ENCODE measurements around the gene RHNO1. TPM values are rescaled to one million over a fixed set of nuclear protein-coding genes. Genes with fewer than 3 reads are reported as not detected.

Gene RHNO1
- total RNA-seq, 1 experiment from 2014 or later: 37.7 TPM

- ChIA-PET CTCF (interaction anchor here (0.6 kb wide), 2 partner anchors 9 to 21 kb away, joined by 3 read pairs; no protein-coding TSS in a partner anchor), POLR2A (no interaction called here)
- no peaks in the 10 kb centered on the region for H3K27me3 ChIP-seq (ENCODE audit: control insufficient read depth, insufficient read depth, low read length)
- ATAC-seq (no peak), DNase-seq (ENCODE audit: low read depth, low spot score) (no peak)
- TF ChIP-seq TCF7L2 (IDR thresholded peaks at IDR 0.05; ENCODE audit: low read depth, low read length) (no peak), POLR2AphosphoS5 (IDR thresholded peaks at IDR 0.05; ENCODE audit: low read depth, low read length) (no peak), SIN3A (IDR thresholded peaks at IDR 0.05; ENCODE audit: borderline replicate concordance, insufficient read depth, low read depth, low read length) (no peak)
- TF ChIP-seq, protein P1, sequence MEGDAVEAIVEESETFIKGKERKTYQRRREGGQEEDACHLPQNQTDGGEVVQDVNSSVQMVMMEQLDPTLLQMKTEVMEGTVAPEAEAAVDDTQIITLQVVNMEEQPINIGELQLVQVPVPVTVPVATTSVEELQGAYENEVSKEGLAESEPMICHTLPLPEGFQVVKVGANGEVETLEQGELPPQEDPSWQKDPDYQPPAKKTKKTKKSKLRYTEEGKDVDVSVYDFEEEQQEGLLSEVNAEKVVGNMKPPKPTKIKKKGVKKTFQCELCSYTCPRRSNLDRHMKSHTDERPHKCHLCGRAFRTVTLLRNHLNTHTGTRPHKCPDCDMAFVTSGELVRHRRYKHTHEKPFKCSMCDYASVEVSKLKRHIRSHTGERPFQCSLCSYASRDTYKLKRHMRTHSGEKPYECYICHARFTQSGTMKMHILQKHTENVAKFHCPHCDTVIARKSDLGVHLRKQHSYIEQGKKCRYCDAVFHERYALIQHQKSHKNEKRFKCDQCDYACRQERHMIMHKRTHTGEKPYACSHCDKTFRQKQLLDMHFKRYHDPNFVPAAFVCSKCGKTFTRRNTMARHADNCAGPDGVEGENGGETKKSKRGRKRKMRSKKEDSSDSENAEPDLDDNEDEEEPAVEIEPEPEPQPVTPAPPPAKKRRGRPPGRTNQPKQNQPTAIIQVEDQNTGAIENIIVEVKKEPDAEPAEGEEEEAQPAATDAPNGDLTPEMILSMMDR (IDR thresholded peaks at IDR 0.05): no peak
- TF ChIP-seq, protein P2, sequence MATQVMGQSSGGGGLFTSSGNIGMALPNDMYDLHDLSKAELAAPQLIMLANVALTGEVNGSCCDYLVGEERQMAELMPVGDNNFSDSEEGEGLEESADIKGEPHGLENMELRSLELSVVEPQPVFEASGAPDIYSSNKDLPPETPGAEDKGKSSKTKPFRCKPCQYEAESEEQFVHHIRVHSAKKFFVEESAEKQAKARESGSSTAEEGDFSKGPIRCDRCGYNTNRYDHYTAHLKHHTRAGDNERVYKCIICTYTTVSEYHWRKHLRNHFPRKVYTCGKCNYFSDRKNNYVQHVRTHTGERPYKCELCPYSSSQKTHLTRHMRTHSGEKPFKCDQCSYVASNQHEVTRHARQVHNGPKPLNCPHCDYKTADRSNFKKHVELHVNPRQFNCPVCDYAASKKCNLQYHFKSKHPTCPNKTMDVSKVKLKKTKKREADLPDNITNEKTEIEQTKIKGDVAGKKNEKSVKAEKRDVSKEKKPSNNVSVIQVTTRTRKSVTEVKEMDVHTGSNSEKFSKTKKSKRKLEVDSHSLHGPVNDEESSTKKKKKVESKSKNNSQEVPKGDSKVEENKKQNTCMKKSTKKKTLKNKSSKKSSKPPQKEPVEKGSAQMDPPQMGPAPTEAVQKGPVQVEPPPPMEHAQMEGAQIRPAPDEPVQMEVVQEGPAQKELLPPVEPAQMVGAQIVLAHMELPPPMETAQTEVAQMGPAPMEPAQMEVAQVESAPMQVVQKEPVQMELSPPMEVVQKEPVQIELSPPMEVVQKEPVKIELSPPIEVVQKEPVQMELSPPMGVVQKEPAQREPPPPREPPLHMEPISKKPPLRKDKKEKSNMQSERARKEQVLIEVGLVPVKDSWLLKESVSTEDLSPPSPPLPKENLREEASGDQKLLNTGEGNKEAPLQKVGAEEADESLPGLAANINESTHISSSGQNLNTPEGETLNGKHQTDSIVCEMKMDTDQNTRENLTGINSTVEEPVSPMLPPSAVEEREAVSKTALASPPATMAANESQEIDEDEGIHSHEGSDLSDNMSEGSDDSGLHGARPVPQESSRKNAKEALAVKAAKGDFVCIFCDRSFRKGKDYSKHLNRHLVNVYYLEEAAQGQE (IDR thresholded peaks at IDR 0.05; ENCODE audit: insufficient read depth in 1 of 2, low read depth in 2 of 2, low read length in 1 of 2): no peak
- no peaks in the 10 kb centered on the region for H3K9me3 ChIP-seq (ENCODE audit: control insufficient read depth, insufficient read depth, low read depth, low read length)
- BruUV-seq (replicated peaks): no TSS peak
- intact Hi-C loops (cut with micrococcal nuclease; ENCODE audit: unreplicated experiment): no loop called here
- in situ Hi-C loops (cut with HindIII; ENCODE audit: low pct_unique_long_range_greater_than_20kb, low sequenced_read_pairs): no loop called here
- no peak overlapping the region for H3K27ac ChIP-seq (ENCODE audit: low read length)
- no peaks in the 10 kb centered on the region for H3K4me1 ChIP-seq (ENCODE audit: control insufficient read depth, insufficient read depth, low read length)
- H3K36me3 ChIP-seq (ENCODE audit: control insufficient read depth, insufficient read depth, low read length): no peaks in the 10 kb centered on the region; the same call in 1 of the 2 replicates
- H3K4me3 ChIP-seq (ENCODE audit: low read depth in 2 of 2, low read length in 2 of 2): no peak overlapping the region
Observed at GRCh38 chr12:2854669-2855453, 22.2 kb upstream of the RHNO1 start.

GRCh38 chr12:2855546-2855945, 21.5 kb upstream of the RHNO1 start:
- H3K4me1 ChIP-seq (ENCODE audit: control insufficient read depth, insufficient read depth, low read length): no peaks in the 10 kb centered on the region
- in situ Hi-C loops (cut with HindIII; ENCODE audit: low pct_unique_long_range_greater_than_20kb, low sequenced_read_pairs) (no loop called here), intact Hi-C loops (cut with micrococcal nuclease; ENCODE audit: unreplicated experiment) (no loop called here)
- DNase-seq (ENCODE audit: low read depth, low spot score) (no peak), ATAC-seq (no peak)
- ChIA-PET POLR2A (no interaction called here), CTCF (no interaction called here)
- H3K36me3 ChIP-seq (ENCODE audit: control insufficient read depth, insufficient read depth, low read length): no peaks in the 10 kb centered on the region; the same call in 1 of the 2 replicates
- H3K27me3 ChIP-seq (ENCODE audit: control insufficient read depth, insufficient read depth, low read length): no peaks in the 10 kb centered on the region
- no peak for TF ChIP-seq SIN3A (IDR thresholded peaks at IDR 0.05; ENCODE audit: borderline replicate concordance, insufficient read depth, low read depth, low read length)
- no peak for TF ChIP-seq POLR2AphosphoS5 (IDR thresholded peaks at IDR 0.05; ENCODE audit: low read depth, low read length)
- TF ChIP-seq, protein P1 (IDR thresholded peaks at IDR 0.05): no peak
- TF ChIP-seq, protein P2 (IDR thresholded peaks at IDR 0.05; ENCODE audit: insufficient read depth in 1 of 2, low read depth in 2 of 2, low read length in 1 of 2): no peak
- TF ChIP-seq TCF7L2 (IDR thresholded peaks at IDR 0.05; ENCODE audit: low read depth, low read length): no peak
- no TSS peak for BruUV-seq (replicated peaks)
- no peak overlapping the region for H3K4me3 ChIP-seq (ENCODE audit: low read depth in 2 of 2, low read length in 2 of 2)
- H3K27ac ChIP-seq (ENCODE audit: low read length): no peak overlapping the region
- no peaks in the 10 kb centered on the region for H3K9me3 ChIP-seq (ENCODE audit: control insufficient read depth, insufficient read depth, low read depth, low read length)

Data from Panc1 (cell line).